GM12878 (cell line): ENCODE data around the gene VAV2. TPM values are rescaled to one million over a fixed set of nuclear protein-coding genes. Genes with fewer than 3 reads are reported as not detected.

Experiments used
- ATAC-seq: fragments of 200-7000 bp; cut with Tn5 transposase; 3 replicates; pipeline ENCODE4 v1.9.1; 2020; ENCODE audit warnings: mild to moderate bottlenecking, moderate library complexity
- BruUV-seq: library from RNA; stranded (reverse); fragments of 400-500 nt; replicated peaks from 2 replicates; lab custom pipeline; 2021; lab: Mats Ljungman, UMichigan
- CTCF ChIA-PET: fragments of 300-600 bp; sonication (Branson Sonifier 250); formaldehyde crosslinking; extraction: SDS; loops from one replicate; lab custom pipeline; 2021; ENCODE audit warnings: inconsistent platforms; lab: Yijun Ruan, JAX
- POLR2A ChIA-PET: fragments of 350-600 bp; formaldehyde crosslinking; extraction: SDS; loops from one replicate; lab custom pipeline; 2021; ENCODE audit warnings: inconsistent platforms; lab: Charles Lee
- RAD21 ChIA-PET: fragments of 300-600 bp; sonication (Branson Sonifier 250); formaldehyde crosslinking; loops from one replicate; lab custom pipeline; 2023; ENCODE audit warnings: antibody characterized with exemption; ENCODE audit not compliant: unreplicated experiment; lab: Charles Lee
- SMC1A ChIA-PET: fragments of 300-600 bp; sonication (Branson Sonifier 250); formaldehyde crosslinking; loops from one replicate; lab custom pipeline; 2023; ENCODE audit not compliant: unreplicated experiment, uncharacterized antibody; lab: Charles Lee
- DNase-seq: peaks from one replicate; pipeline ENCODE4 v3.0.0-alpha.2; 2011; ENCODE audit warnings: low read depth, low spot score
- FAIRE-seq: peaks from 3 replicates; lab custom pipeline; 2011; peaks lifted over from hg19 to GRCh38; lab: Jason Lieb, UNC
- H2AFZ ChIP-seq: 2 replicates; pipeline ENCODE4 v1.6.0; 2011; ENCODE audit warnings: low read depth, low read length, control low read depth; ENCODE audit not compliant: control insufficient read depth
- H3K27ac ChIP-seq: 2 replicates; pipeline ENCODE4 v1.5.1; 2011; ENCODE audit warnings: control low read depth; ENCODE audit not compliant: control insufficient read depth, insufficient read depth
- H3K27me3 ChIP-seq, 2 experiments: replicated peaks in 1 of 2; 2 replicates each; pipeline versions ENCODE4 v1.6.0 to v1.6.1; 2011; ENCODE audit warnings: low read length in 1 of 2; ENCODE audit not compliant: control insufficient read depth in 2 of 2, insufficient read depth in 2 of 2
- H3K36me3 ChIP-seq, 2 experiments: 2 replicates each; pipeline ENCODE4 v1.5.1; 2011; ENCODE audit warnings: low read length in 1 of 2; ENCODE audit not compliant: control insufficient read depth in 2 of 2, insufficient read depth in 2 of 2
- H3K4me1 ChIP-seq: 2 replicates; pipeline ENCODE4 v1.6.1; 2011; ENCODE audit warnings: mild to moderate bottlenecking, low read length, moderate library complexity, mixed read lengths; ENCODE audit not compliant: control insufficient read depth, insufficient read depth
- H3K4me2 ChIP-seq: 2 replicates; pipeline ENCODE4 v1.6.0; 2011; ENCODE audit warnings: control low read depth; ENCODE audit not compliant: control insufficient read depth, insufficient read depth
- H3K4me3 ChIP-seq: fragments of 200-600 bp; sonication (generic); 2 replicates; pipeline ENCODE4 v1.5.1; 2016
- H3K79me2 ChIP-seq: 2 replicates; pipeline ENCODE4 v1.6.0; 2011; ENCODE audit warnings: low read length; ENCODE audit not compliant: control insufficient read depth, insufficient read depth
- H3K9ac ChIP-seq: 2 replicates; pipeline ENCODE4 v1.8.0; 2011; ENCODE audit warnings: low read length, control low read depth, mixed read lengths; ENCODE audit not compliant: control insufficient read depth, insufficient read depth
- H3K9me3 ChIP-seq: replicated peaks from 3 replicates; pipeline ENCODE4 v1.5.1; 2011; ENCODE audit warnings: mild to moderate bottlenecking, low read length; ENCODE audit not compliant: control insufficient read depth, insufficient read depth
- H4K20me1 ChIP-seq: 2 replicates; pipeline ENCODE4 v1.6.0; 2011; ENCODE audit not compliant: control insufficient read depth, insufficient read depth
- FOS ChIP-seq: IDR thresholded peaks from 3 replicates; pipeline ENCODE4 v1.6.1; 2011; ENCODE audit warnings: borderline replicate concordance; ENCODE audit not compliant: insufficient read length; ENCODE audit errors: extremely low read depth
- GATAD2B ChIP-seq: fragments of 450-650 bp; conservative IDR thresholded peaks from 2 replicates; pipeline ENCODE4 v1.6.1; 2017; ENCODE audit warnings: low read depth, mild to moderate bottlenecking, moderate library complexity
- NFYA ChIP-seq: IDR thresholded peaks from 2 replicates; pipeline ENCODE4 v1.6.1; 2011; ENCODE audit warnings: low read depth, mild to moderate bottlenecking, low read length, improper control_type of control experiment, borderline replicate concordance
- PBX3 ChIP-seq: IDR thresholded peaks from 2 replicates; pipeline ENCODE4 v1.6.1; 2011; ENCODE audit warnings: mild to moderate bottlenecking, low read depth, low read length, moderate library complexity; ENCODE audit not compliant: insufficient replicate concordance
- RAD51 ChIP-seq: fragments of 450-650 bp; IDR thresholded peaks from 2 replicates; pipeline ENCODE4 v1.6.1; 2016; ENCODE audit warnings: moderate library complexity, mild to moderate bottlenecking, inconsistent platforms
- RBBP5 ChIP-seq: fragments of 200-600 bp; sonication (generic); conservative IDR thresholded peaks from 2 replicates; pipeline ENCODE4 v1.6.1; 2016
- RFX5 ChIP-seq: IDR thresholded peaks from 2 replicates; pipeline ENCODE4 v1.6.1; 2011; ENCODE audit warnings: low read depth, low read length, improper control_type of control experiment
- WGBS: methylation state at CpG from one replicate; pipeline ENCODE4 v1.1.6; 2016; ENCODE audit warnings: low lambda C conversion rate; ENCODE audit not compliant: insufficient replicate concordance, insufficient coverage; ENCODE audit errors: missing lambda C conversion rate; 5-methylcytosine and 5-hydroxymethylcytosine counted together
- in situ Hi-C: fragments of 300-500 bp; cut with MboI; formaldehyde crosslinking; loops from 9 replicates; pipeline ENCODE4 v1.14.3; 2018; ENCODE audit warnings: mixed read lengths
- intact Hi-C: fragments of 100-400 bp; cut with micrococcal nuclease; formaldehyde crosslinking; loops from one replicate; pipeline ENCODE4 v1.14.2; 2022; ENCODE audit not compliant: unreplicated experiment
- polyA plus RNA-seq, 11 experiments: library from polyadenylated mRNA; depleted of rRNA in 4 of 11; unstranded in 6 of 11; stranded (reverse) in 5 of 11; fragments of >200 nt; fragmentation: Nextera tagmentation in 4 of 11; fragmentation: Illumina TruSeq in 1 of 11; extraction: Ambion mirVana in 4 of 11; extraction: Trizol in 1 of 11; gene quantifications; 1 replicate in 1 of 11; 2 replicates in 10 of 11; pipeline versions ENCODE4 v1.2.1 to v1.2.3, GENCODE V29; 2011 to 2016; ENCODE audit warnings: inconsistent platforms in 2 of 11, missing spikeins in 2 of 11, low read depth in 1 of 11
- total RNA-seq, 4 experiments: library from RNA; depleted of rRNA in 3 of 4; stranded (reverse); fragments of >200 nt in 3 of 4; fragmentation: Illumina TruSeq in 1 of 4; extraction: Trizol in 1 of 4; gene quantifications; 2 replicates each; pipeline versions ENCODE4 v1.2.1 to v1.2.3, GENCODE V29; 2013 to 2021

The VAV2 gene
- total and polyA plus RNA-seq, 10 of the 15 experiments (the other 5 are each of a cell fraction or from before 2014, with no cell fraction given): 0.13 to 43.9 (median 16.9) TPM

DNA sequence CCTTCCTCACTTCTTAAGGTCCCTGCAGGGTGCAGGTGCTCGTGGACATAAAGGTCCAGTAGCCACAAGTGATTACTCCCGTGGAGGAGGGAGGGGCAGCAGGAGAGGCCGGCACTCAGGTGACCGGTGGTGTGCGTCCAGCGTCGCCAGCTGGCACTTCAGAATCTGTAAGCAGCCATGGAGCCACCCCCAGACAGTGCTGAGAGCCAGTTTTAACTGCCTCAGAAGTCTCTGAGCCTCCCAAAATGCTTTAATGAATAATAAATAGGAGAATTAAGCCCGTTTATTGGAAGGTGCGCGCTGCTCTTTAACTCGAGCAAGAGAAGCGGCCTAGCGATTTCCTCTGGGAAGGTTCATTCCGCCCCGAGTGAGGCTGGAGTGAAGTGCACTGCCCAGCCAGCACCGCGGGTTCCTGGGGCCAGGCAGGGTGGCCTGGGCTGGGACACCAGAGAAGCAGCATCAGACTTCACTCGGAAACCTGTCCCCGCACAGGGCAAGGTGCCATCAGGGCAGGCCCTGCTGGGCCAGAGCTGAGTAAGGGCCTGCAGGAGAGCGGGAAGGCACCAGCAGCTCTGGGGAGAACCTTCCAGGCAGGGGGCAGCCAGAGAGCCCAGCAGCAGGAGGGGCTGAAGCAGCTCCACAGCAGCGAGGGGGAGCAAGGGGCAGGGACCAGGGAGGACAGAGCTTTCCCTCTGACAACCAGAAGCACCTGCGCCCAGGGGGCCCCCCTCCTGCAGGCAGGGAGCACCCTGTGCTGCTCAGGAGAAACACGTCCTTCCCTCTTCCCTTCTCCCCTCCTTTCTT lies 61.2 kb downstream of the VAV2 start:
- Histone ChIP-seq H4K20me1 (no peaks in the 10 kb centered on the region; the same call in 1 of the 2 replicates), H3K27me3 (no peaks in the 10 kb centered on the region), H3K4me2 (no peak overlapping the region), H3K9me3 (no peaks in the 10 kb centered on the region; the same call in 2 of the 3 replicates), H3K36me3 (peaks cover 0 to 4% of the 10 kb centered on the region in 2 experiments; a peak in 3 of 4 replicates), H3K27ac (no peak overlapping the region), H2AFZ (no peak overlapping the region), H3K4me1 (peaks cover 11% of the 10 kb centered on the region), H3K4me3 (no peak overlapping the region)
- no TSS peak for BruUV-seq
- SMC1A ChIA-PET: no interaction called here
- RAD21 ChIA-PET: no interaction called here
- CTCF ChIA-PET: no interaction called here
- POLR2A ChIA-PET: no interaction called here
- ATAC-seq: no peak
- 84% methylated on average over 21 of the region's 23 CpGs for WGBS
- in situ Hi-C loops (no loop called here), intact Hi-C loops (no loop called here)
- no peak for FAIRE-seq
- no peak for DNase-seq
- TF ChIP-seq PBX3: no peak
- TF ChIP-seq RBBP5: no peak
- no peak for TF ChIP-seq FOS
- no peak for TF ChIP-seq RAD51
- TF ChIP-seq NFYA: no peak
- no peak for TF ChIP-seq GATAD2B
- TF ChIP-seq RFX5: no peak
- TF ChIP-seq, all 136 proteins: peak for 0
- no peak overlapping the region for H3K9ac ChIP-seq
- H3K79me2 ChIP-seq: peaks cover 27% of the 10 kb centered on the region
